ENCODE measurements around the gene CCDC91.

DNA sequence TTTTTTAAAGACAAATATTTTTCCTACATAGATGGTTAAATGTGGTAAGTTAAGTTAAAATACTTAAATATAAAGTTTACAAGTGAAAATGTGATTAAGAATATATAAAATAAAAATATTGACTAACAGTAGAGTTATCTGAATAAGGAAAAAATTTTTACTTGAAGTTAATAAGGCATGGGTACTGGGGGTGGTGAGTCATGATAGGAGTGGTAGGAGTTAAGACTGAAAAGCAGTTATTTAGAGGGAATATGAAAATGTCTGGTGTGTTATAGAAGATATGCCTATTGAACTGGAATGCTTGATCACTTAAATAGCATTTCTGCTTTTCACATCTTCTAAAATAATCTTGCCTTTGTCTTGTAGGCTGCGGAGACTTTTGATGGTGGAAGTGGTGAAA is 68.7 kb downstream of the CCDC91 start:
- TF ChIP-seq, protein P1, sequence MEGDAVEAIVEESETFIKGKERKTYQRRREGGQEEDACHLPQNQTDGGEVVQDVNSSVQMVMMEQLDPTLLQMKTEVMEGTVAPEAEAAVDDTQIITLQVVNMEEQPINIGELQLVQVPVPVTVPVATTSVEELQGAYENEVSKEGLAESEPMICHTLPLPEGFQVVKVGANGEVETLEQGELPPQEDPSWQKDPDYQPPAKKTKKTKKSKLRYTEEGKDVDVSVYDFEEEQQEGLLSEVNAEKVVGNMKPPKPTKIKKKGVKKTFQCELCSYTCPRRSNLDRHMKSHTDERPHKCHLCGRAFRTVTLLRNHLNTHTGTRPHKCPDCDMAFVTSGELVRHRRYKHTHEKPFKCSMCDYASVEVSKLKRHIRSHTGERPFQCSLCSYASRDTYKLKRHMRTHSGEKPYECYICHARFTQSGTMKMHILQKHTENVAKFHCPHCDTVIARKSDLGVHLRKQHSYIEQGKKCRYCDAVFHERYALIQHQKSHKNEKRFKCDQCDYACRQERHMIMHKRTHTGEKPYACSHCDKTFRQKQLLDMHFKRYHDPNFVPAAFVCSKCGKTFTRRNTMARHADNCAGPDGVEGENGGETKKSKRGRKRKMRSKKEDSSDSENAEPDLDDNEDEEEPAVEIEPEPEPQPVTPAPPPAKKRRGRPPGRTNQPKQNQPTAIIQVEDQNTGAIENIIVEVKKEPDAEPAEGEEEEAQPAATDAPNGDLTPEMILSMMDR (IDR thresholded peaks at IDR 0.05): no peak
- TF ChIP-seq POLR2A (IDR thresholded peaks at IDR 0.05): no peak
